ENCODE data around the gene SSTR1. TPM values are rescaled to one million over a fixed set of nuclear protein-coding genes. Genes with fewer than 3 reads are reported as not detected.
"Not testable (repeated sequence)": the region's sequence is repeated elsewhere in the genome, so short reads cannot be mapped to it uniquely, and the experiment has no call there.

SSTR1 gene, protein sequence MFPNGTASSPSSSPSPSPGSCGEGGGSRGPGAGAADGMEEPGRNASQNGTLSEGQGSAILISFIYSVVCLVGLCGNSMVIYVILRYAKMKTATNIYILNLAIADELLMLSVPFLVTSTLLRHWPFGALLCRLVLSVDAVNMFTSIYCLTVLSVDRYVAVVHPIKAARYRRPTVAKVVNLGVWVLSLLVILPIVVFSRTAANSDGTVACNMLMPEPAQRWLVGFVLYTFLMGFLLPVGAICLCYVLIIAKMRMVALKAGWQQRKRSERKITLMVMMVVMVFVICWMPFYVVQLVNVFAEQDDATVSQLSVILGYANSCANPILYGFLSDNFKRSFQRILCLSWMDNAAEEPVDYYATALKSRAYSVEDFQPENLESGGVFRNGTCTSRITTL
- polyA plus RNA-seq: not detected

DNA sequence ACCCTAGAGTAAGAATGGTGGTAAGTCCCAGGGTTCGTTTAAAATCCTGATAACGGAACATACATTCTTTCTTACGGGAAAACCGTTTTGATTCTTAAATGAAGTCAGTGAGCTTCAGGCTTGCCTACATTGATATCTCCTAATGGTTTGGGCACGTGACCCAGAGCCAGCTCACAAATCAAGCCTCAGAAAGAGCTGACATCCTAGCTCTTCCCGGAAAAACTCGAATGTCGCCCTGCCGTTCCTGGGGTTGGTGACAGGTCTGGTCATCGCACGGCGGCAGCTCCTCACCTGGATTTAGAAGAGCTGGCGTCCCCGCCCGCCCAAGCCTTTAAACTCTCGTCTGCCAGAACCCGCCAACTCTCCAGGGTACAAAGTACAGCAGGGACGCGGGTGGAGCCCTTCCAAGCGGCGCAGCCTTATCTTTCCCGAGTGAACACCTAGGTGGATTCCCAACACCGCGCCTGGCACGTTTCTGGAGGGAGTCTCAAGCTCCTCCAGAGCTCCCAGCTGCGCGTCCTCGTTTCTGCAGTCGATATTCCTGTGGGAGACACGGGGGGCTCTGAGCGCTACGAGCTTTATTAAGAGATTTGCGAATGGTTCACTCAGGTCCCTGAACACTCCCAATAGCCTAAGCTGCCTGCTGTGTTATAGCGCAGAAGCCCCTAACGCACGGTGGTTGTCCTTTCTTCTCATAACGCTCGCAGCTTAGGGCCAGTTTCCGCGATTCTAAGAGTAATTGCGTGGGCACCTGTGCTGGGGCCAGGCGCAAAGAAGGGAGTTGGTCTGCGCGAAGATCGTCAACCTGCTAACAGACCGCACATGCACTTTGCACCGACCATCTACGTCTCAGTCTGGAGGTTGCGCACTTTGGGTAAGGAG is at the start of gene SSTR1:
TSS of gene SSTR1 (plus strand) at position 169 of the 882 bp plus-strand sequence. CDS start 1,486 bp downstream, outside the sequence.
- Mint-ChIP-seq H3K27ac (no peak within 1 kb of the TSS), H3K27me3 (peaks cover 28% of the 10 kb centered on the region), H3K4me3 (peak within 1 kb of the TSS in 1 of 4 donors; percentile 51), H3K9me3 (peaks cover 5 to 15% (median 10%) of the 10 kb centered on the region in 3 donors), H3K4me1 (no peaks in the 10 kb centered on the region), H3K36me3 (peaks cover 3% of the 10 kb centered on the region)

DNA sequence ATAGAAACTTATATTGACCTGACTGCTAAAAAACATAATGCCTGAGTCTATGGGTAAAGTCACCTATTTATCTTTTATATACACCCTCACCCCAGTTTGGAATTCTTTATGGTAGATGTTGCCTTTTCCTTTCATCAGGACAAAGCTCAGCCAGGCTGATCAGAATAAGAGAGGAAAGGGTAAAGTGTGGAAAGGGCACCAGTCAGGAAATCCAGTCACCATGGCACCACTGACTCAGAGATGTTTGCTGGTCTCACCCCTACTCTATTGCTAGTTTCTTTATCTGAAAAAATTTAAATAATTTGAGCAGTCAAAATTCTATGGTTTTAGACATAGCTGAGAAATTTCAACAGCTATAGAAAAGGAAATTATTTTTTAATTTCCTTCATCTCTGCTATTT is 49.2 kb upstream of the SSTR1 start:
- H3K36me3 Mint-ChIP-seq: no peaks in the 10 kb centered on the region
- H3K4me3 Mint-ChIP-seq: no peak overlapping the region
- H3K9me3 Mint-ChIP-seq: peaks cover 0 to 7% (median 3%) of the 10 kb centered on the region in 3 donors
- no peaks in the 10 kb centered on the region for H3K27me3 Mint-ChIP-seq
- H3K27ac Mint-ChIP-seq: no peak overlapping the region
- H3K4me1 Mint-ChIP-seq: no peaks in the 10 kb centered on the region

DNA sequence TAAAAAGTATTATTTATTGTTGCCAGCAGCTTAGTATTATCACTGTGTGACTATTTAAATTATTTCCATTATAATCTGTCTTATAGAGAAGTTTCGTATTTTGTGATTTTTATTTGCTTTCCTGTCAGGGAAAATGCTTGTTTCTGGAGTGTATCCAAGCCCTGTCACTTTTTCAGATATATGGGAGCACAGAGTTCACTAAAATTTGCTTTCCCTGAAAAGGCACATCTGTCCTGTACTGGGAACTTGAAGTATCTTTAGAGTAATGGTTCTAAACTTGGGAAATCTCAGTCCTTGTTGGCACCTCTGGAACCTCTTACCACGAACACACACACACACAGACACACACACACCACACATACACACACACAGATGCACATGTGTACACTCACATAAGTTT is 39.3 kb upstream of the SSTR1 start:
- Mint-ChIP-seq H3K36me3 (peaks cover 3% of the 10 kb centered on the region), H3K27ac (no peak overlapping the region), H3K9me3 (peaks cover 1 to 9% (median 6%) of the 10 kb centered on the region in 3 donors), H3K4me1 (no peaks in the 10 kb centered on the region), H3K27me3 (no peaks in the 10 kb centered on the region), H3K4me3 (no peak overlapping the region)

DNA sequence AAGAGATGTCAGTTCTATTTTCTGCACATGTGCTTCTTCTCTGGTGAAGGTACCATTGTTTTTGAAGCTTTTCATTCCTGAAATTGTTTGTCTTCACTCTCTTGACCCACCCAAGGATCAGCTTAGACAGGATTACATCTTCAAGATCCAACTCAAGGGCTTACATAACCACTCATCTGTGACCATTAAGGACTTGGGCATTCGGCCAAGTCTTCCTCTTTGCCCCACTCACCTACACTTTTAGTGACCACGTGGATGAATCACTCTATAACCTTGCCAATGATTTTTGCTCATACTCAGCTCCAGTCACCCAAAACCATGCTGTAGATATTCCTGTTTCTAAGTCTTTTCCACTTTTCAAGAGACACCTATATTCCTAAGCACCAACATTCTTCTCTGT is 36.5 kb upstream of the SSTR1 start:
- no peaks in the 10 kb centered on the region for H3K4me1 Mint-ChIP-seq
- H3K9me3 Mint-ChIP-seq: peaks cover 1 to 11% (median 9%) of the 10 kb centered on the region in 3 donors
- H3K27ac Mint-ChIP-seq: no peak overlapping the region

DNA sequence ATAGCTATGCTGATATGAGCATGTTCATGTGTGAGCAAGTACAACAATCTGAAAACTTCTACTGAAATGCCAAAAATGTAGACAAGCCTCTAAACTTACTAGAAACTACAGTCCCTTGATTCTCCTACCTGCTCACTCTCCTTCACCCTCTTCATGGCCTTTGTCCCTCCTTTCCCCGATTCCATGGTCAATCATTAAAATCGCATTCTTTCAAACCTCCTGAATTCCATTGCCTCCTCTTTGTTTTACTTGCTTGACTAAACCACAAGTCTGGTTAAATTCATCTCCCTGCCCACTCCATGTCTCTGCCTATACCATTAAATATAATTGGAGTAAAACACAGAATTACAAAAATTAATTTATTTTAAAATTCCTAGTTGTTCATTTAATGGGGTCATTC is 33.0 kb upstream of the SSTR1 start:
- Mint-ChIP-seq H3K4me3 (no peak overlapping the region), H3K27ac (no peak overlapping the region), H3K27me3 (no peaks in the 10 kb centered on the region), H3K4me1 (no peaks in the 10 kb centered on the region), H3K9me3 (peaks cover 3 to 9% (median 6%) of the 10 kb centered on the region in 3 donors), H3K36me3 (peaks cover 2% of the 10 kb centered on the region)

More for the DNA sequence above, 36.5 kb upstream of the SSTR1 start:
- Mint-ChIP-seq H3K4me3 (no peak overlapping the region), H3K27me3 (no peaks in the 10 kb centered on the region), H3K36me3 (peaks cover 3% of the 10 kb centered on the region)

DNA sequence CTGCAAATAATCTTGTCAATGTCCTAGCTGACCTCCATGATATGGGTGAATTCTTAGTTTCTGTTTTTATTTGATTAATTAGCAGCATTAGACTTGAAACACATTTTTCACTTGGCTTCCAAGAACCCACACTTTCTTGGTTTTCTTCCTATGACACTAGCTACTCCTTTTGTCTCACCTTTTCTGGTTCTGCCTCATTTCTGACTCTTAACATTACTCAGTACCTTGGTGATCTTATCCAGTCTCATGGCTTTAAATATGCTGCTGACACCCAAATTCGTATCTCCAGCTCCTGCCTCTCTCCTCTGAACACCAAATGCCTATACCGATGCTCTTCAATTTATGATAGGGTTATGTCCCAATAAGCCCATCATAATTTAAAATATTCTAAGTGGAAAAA is 32.0 kb upstream of the SSTR1 start:
- Mint-ChIP-seq H3K27me3 (no peaks in the 10 kb centered on the region), H3K27ac (no peak overlapping the region), H3K36me3 (peaks cover 2% of the 10 kb centered on the region), H3K9me3 (peaks cover 3 to 9% (median 6%) of the 10 kb centered on the region in 3 donors), H3K4me1 (no peaks in the 10 kb centered on the region), H3K4me3 (no peak overlapping the region)

DNA sequence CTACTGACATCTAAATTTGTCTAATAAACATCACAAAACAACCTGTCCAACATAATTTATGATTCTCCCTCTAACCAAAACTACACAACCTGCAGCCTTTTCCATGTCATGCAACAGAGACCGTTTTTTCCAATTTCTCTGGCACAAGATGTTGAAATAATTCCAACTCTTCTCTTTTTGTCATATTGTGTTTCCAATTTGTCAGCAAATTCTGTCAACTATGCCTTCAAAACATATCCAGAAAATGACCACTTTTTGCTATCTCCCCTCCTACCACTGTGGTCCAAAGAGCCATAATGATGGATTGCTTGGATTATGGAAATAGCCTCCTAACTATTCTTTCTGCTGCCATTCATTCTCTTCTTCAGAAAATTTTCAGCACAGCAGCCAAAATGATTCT is 31.3 kb upstream of the SSTR1 start:
- no peak overlapping the region for H3K4me3 Mint-ChIP-seq

DNA sequence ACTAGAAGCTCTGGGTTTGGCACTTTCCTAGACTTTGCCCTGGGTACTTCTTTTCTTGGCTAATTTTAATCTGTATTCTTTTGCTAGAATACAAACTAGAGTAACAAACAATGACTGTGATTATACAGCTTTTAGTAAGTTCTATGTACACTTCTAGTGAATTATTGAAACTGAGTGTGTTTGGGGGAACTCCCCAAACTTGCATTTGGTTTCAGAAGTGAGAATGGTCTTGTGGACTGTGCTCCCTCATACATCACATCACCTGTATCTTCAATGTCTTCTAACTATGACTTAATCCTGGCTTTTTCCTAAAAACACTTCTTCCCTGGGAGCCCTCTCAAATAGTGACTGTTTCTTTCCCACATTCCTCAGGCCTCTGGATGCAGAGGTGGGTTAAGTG is 23.6 kb upstream of the SSTR1 start:
- no peaks in the 10 kb centered on the region for H3K27me3 Mint-ChIP-seq
- no peak overlapping the region for H3K4me3 Mint-ChIP-seq
- no peak overlapping the region for H3K27ac Mint-ChIP-seq
- peaks cover 0 to 1% (median 0%) of the 10 kb centered on the region in 3 donors for H3K4me1 Mint-ChIP-seq
- H3K9me3 Mint-ChIP-seq: peaks cover 3 to 4% (median 4%) of the 10 kb centered on the region in 3 donors
- no peaks in the 10 kb centered on the region for H3K36me3 Mint-ChIP-seq

More for the DNA sequence above, 31.3 kb upstream of the SSTR1 start:
- H3K9me3 Mint-ChIP-seq: peaks cover 3 to 9% (median 6%) of the 10 kb centered on the region in 3 donors
- H3K4me1 Mint-ChIP-seq: no peaks in the 10 kb centered on the region
- H3K36me3 Mint-ChIP-seq: peaks cover 2% of the 10 kb centered on the region
- H3K27ac Mint-ChIP-seq: no peak overlapping the region
- H3K27me3 Mint-ChIP-seq: no peaks in the 10 kb centered on the region

DNA sequence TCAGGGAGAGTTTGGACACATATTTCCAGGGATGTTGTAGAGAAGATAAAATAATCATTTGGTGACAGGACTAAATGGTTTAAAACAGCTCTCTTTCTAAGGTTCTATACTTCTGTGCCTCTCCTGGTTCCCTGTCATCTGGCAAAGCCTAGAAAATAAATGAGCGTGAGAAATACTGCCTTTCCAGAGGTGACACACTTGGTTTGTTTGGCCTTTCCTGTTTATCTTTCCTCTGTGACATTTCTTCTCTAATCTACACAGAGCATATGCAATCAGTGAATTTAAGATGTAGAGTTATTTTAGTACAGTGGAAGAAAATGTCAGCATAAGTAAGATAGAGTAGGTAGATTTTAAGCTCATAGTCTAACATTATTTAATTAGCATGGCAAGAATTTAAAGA is 22.0 kb upstream of the SSTR1 start:
- no peak overlapping the region for H3K27ac Mint-ChIP-seq
- no peaks in the 10 kb centered on the region for H3K27me3 Mint-ChIP-seq
- H3K9me3 Mint-ChIP-seq: peaks cover 2 to 4% (median 3%) of the 10 kb centered on the region in 3 donors
- no peak overlapping the region for H3K4me3 Mint-ChIP-seq
- H3K36me3 Mint-ChIP-seq: no peaks in the 10 kb centered on the region
- H3K4me1 Mint-ChIP-seq: peaks cover 0 to 1% (median 0%) of the 10 kb centered on the region in 3 donors

DNA sequence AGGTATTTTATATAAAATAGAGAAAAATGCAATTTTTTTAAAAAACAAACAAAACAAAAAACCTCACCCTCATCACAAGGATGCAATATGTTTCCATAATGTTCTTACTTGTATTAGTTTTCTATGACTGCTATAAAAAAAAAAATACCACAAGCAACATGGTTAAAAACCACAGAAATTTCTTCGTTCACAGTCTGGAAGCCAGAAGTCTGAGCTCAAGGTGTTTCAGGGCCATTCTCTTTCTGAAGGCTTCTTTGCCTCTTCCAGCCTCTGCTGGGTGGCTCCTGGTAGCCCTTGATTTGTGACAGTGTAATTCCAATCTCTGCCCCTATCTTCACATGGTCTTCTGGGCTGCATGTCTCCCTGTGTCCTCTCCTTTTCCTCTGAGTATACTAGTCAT is 21.5 kb upstream of the SSTR1 start:
- Mint-ChIP-seq H3K27me3 (no peaks in the 10 kb centered on the region), H3K9me3 (peaks cover 2 to 4% (median 3%) of the 10 kb centered on the region in 3 donors), H3K4me1 (peaks cover 0 to 1% (median 0%) of the 10 kb centered on the region in 3 donors), H3K36me3 (no peaks in the 10 kb centered on the region), H3K4me3 (no peak overlapping the region), H3K27ac (no peak overlapping the region)

DNA sequence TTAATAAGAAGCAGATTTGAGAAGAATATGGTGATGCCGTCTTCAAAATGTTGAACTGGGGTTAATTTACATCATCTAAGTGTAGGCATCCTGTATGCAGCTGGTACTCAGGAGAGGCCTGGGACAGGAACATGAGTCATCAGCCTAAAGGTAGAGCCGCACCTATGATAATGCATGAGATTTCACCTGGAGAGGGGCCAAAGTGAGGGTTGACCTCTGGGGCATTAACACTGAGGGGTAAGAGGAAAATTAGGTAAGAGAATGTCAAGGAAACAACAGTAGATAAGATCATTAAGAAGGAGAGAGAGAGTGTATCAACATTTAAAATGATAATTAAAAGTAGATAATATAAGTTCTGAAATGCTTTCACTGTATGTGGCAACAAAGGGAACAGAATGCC is 20.2 kb upstream of the SSTR1 start:
- Mint-ChIP-seq H3K27ac (no peak overlapping the region), H3K36me3 (no peaks in the 10 kb centered on the region), H3K4me1 (peaks cover 0 to 1% (median 0%) of the 10 kb centered on the region in 3 donors), H3K9me3 (peaks cover 2 to 4% (median 3%) of the 10 kb centered on the region in 3 donors), H3K4me3 (no peak overlapping the region), H3K27me3 (no peaks in the 10 kb centered on the region)

DNA sequence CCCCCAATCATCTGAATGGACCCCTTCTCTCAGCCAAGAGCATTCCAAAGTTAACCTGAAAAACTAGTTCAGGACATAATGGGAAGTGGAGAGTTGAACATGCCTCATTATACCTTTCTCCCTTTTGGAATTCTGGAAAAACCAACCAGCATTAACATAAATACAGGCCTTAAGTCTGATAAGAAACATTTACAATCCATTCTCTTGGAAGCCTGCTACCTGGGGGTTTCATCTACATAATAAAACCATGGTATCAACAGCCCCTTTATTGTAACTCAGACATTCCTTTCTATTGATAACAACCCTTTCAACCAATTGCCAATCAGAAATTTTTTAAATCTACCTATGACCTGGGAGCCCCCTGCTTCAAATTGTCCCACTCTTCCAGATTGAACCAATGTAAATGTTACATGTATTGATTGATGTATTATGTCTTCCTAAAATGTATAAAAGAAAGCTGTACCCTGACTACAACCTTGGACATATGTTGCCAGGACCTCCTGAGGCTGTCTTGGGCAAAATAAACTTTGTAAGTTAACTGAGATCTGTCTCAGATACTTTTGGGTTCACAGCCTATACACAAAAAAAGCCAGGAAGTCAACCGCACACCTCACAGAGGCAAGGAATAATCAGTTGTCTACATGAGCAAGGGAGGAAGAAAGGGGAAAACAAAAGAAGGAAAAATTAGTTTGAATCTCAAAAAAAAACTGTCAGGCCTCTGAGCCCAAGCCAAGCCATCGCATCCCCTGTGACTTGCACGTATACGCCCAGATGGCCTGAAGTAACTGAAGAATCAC is 17.6 kb upstream of the SSTR1 start:
- Mint-ChIP-seq H3K4me1 (peaks cover 0 to 1% (median 0%) of the 10 kb centered on the region in 3 donors), H3K4me3 (no peak overlapping the region), H3K27ac (no peak overlapping the region), H3K27me3 (no peaks in the 10 kb centered on the region), H3K9me3 (peaks cover 2 to 3% (median 2%) of the 10 kb centered on the region in 3 donors), H3K36me3 (no peaks in the 10 kb centered on the region)

DNA sequence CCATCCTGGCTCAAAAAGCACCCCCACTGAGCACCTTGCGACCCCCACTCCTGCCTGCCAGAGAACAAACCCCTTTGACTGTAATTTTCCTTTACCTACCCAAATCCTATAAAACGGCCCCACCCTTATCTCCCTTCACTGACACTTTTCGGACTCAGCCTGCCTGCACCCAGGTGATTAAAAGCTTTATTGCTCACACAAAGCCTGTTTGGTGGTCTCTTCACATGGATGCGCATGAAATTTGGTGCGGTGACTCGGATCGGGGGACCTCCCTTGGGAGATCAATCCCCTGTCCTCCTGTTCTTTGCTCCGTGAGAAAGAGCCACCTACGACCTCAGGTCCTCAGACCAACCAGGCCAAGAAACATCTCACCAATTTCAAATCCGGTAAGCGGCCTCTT is 16.9 kb upstream of the SSTR1 start:
- not testable (repeated sequence) for H3K4me3 Mint-ChIP-seq, H3K27me3 Mint-ChIP-seq, H3K36me3 Mint-ChIP-seq, H3K4me1 Mint-ChIP-seq, H3K27ac Mint-ChIP-seq, H3K9me3 Mint-ChIP-seq

DNA sequence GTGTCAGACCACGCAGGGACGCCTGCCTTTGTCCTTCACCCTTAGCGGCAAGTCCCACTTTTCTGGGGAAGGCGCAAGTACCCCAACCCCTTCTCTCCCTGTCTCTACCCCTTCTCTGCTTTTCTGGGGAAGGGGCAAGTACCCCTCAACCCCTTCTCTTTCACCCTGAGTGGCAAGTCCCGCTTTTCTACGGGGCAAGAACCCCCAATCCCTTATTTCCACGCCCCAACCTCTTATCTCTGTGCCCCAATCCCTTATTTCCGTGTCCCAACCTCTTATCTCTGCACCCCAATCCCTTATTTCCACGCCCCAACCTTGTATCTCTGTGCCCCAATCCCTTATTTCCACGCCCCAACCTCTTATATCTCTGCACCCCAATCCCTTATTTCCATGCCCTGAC is 16.2 kb upstream of the SSTR1 start:
- not testable (repeated sequence) for H3K27me3 Mint-ChIP-seq, H3K36me3 Mint-ChIP-seq, H3K9me3 Mint-ChIP-seq, H3K4me3 Mint-ChIP-seq, H3K4me1 Mint-ChIP-seq, H3K27ac Mint-ChIP-seq
